ENCODE measurements around the gene TNFRSF14. TPM values are rescaled to one million over a fixed set of nuclear protein-coding genes. Genes with fewer than 3 reads are reported as not detected.
A peak's percentile ranks its signal among the peaks of the same experiment; 100 is the strongest.
"Not testable (repeated sequence)": the region's sequence is repeated elsewhere in the genome, so short reads cannot be mapped to it uniquely, and the experiment has no call there.

TNFRSF14 gene
- total RNA-seq, 1 donor from 2014 or later, result 0.26 TPM

GRCh38 chr1:2574350-2574749 is 18.2 kb downstream of the TNFRSF14 start:
- Mint-ChIP-seq H3K4me3 (ENCODE audit: unreplicated experiment) (no peak overlapping the region), H3K4me1 (ENCODE audit: unreplicated experiment) (peaks cover 14% of the 10 kb centered on the region)

GRCh38 chr1:2575801-2576663 is 19.9 kb downstream of the TNFRSF14 start:
- Mint-ChIP-seq H3K4me1 (ENCODE audit: unreplicated experiment) (peaks cover 23% of the 10 kb centered on the region), H3K4me3 (ENCODE audit: unreplicated experiment) (no peak overlapping the region), H3K27ac (ENCODE audit: unreplicated experiment) (no peak overlapping the region), H3K27me3 (ENCODE audit: unreplicated experiment) (peaks cover 7% of the 10 kb centered on the region), H3K36me3 (ENCODE audit: low read depth, unreplicated experiment) (no peaks in the 10 kb centered on the region), H3K9me3 (ENCODE audit: unreplicated experiment) (no peaks in the 10 kb centered on the region)
- no peak for DNase-seq (ENCODE audit: low spot score)
- TF ChIP-seq, protein P1, sequence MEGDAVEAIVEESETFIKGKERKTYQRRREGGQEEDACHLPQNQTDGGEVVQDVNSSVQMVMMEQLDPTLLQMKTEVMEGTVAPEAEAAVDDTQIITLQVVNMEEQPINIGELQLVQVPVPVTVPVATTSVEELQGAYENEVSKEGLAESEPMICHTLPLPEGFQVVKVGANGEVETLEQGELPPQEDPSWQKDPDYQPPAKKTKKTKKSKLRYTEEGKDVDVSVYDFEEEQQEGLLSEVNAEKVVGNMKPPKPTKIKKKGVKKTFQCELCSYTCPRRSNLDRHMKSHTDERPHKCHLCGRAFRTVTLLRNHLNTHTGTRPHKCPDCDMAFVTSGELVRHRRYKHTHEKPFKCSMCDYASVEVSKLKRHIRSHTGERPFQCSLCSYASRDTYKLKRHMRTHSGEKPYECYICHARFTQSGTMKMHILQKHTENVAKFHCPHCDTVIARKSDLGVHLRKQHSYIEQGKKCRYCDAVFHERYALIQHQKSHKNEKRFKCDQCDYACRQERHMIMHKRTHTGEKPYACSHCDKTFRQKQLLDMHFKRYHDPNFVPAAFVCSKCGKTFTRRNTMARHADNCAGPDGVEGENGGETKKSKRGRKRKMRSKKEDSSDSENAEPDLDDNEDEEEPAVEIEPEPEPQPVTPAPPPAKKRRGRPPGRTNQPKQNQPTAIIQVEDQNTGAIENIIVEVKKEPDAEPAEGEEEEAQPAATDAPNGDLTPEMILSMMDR (IDR thresholded peaks at IDR 0.05; ENCODE audit: unreplicated experiment), result no peak

More at GRCh38 chr1:2574350-2574749, 18.2 kb downstream of the TNFRSF14 start:
- no peaks in the 10 kb centered on the region for H3K9me3 Mint-ChIP-seq (ENCODE audit: unreplicated experiment)
- TF ChIP-seq, protein P1 (IDR thresholded peaks at IDR 0.05; ENCODE audit: unreplicated experiment), result no peak
- no peaks in the 10 kb centered on the region for H3K36me3 Mint-ChIP-seq (ENCODE audit: low read depth, unreplicated experiment)
- H3K27me3 Mint-ChIP-seq (ENCODE audit: unreplicated experiment), result peaks cover 2% of the 10 kb centered on the region
- no peak for DNase-seq (ENCODE audit: low spot score)
- no peak overlapping the region for H3K27ac Mint-ChIP-seq (ENCODE audit: unreplicated experiment)

GRCh38 chr1:2577565-2578075 is 21.4 kb downstream of the TNFRSF14 start:
- H3K27me3 Mint-ChIP-seq (ENCODE audit: unreplicated experiment); H3K27ac Mint-ChIP-seq (ENCODE audit: unreplicated experiment); H3K9me3 Mint-ChIP-seq (ENCODE audit: unreplicated experiment); DNase-seq (ENCODE audit: low spot score); H3K36me3 Mint-ChIP-seq (ENCODE audit: low read depth, unreplicated experiment); H3K4me3 Mint-ChIP-seq (ENCODE audit: unreplicated experiment): not testable (repeated sequence)
- peaks cover 32% of the 10 kb centered on the region for H3K4me1 Mint-ChIP-seq (ENCODE audit: unreplicated experiment)

GRCh38 chr1:2578758-2579118 is 22.6 kb downstream of the TNFRSF14 start:
- no peak for DNase-seq (ENCODE audit: low spot score)
- Mint-ChIP-seq H3K9me3 (ENCODE audit: unreplicated experiment) (no peaks in the 10 kb centered on the region), H3K27ac (ENCODE audit: unreplicated experiment) (peak overlapping the region; percentile 55), H3K4me3 (ENCODE audit: unreplicated experiment) (peak overlapping the region; percentile 56), H3K36me3 (ENCODE audit: low read depth, unreplicated experiment) (no peaks in the 10 kb centered on the region), H3K27me3 (ENCODE audit: unreplicated experiment) (peaks cover 7% of the 10 kb centered on the region), H3K4me1 (ENCODE audit: unreplicated experiment) (peaks cover 32% of the 10 kb centered on the region)
- TF ChIP-seq, protein P1 (IDR thresholded peaks at IDR 0.05; ENCODE audit: unreplicated experiment), result no peak

- no peak overlapping the region for H3K4me3 Mint-ChIP-seq (ENCODE audit: unreplicated experiment)
- no peaks in the 10 kb centered on the region for H3K36me3 Mint-ChIP-seq (ENCODE audit: low read depth, unreplicated experiment)
- H3K27me3 Mint-ChIP-seq (ENCODE audit: unreplicated experiment), result peaks cover 10% of the 10 kb centered on the region
- no peaks in the 10 kb centered on the region for H3K9me3 Mint-ChIP-seq (ENCODE audit: unreplicated experiment)
- DNase-seq (ENCODE audit: low spot score), result no peak
- TF ChIP-seq, protein P1 (IDR thresholded peaks at IDR 0.05; ENCODE audit: unreplicated experiment), result no peak
- H3K27ac Mint-ChIP-seq (ENCODE audit: unreplicated experiment), result no peak overlapping the region
- peaks cover 40% of the 10 kb centered on the region for H3K4me1 Mint-ChIP-seq (ENCODE audit: unreplicated experiment)
These were observed 24.5 kb downstream of the TNFRSF14 start for GRCh38 chr1:2580691-2581090.
